Activated CD8-positive, alpha-beta T cell treated with anti-CD3 and anti-CD28 coated beads for 36 hours (primary cell): ENCODE data around the gene RPL5. TPM values are rescaled to one million over a fixed set of nuclear protein-coding genes. Genes with fewer than 3 reads are reported as not detected.

Experiments used
- ATAC-seq: fragments of 200-7000 bp; cut with Tn5 transposase; one replicate; pipeline ENCODE4 v1.10.0; 2021; ENCODE audit warnings: mild to moderate bottlenecking, moderate library complexity
- CTCF ChIA-PET: fragments of 350-600 bp; sonication (Branson Sonifier 250); formaldehyde crosslinking; loops from one replicate; lab custom pipeline; 2021; ENCODE audit warnings: antibody characterized with exemption; lab: Charles Lee
- POLR2A ChIA-PET: fragments of 350-600 bp; sonication (Branson Sonifier 250); formaldehyde crosslinking; loops from one replicate; lab custom pipeline; 2021; ENCODE audit warnings: antibody characterized with exemption; lab: Charles Lee
- DNase-seq: peaks from one replicate; pipeline ENCODE4 v3.0.0-alpha.2; 2020
- H3K27ac Mint-ChIP-seq: one replicate; pipeline ENCODE4 v1.8.0; 2021; ENCODE audit warnings: mild to moderate bottlenecking, mixed read lengths
- H3K27me3 Mint-ChIP-seq: one replicate; pipeline ENCODE4 v1.8.0; 2021; ENCODE audit warnings: mixed read lengths
- H3K36me3 Mint-ChIP-seq: one replicate; pipeline ENCODE4 v1.8.0; 2021; ENCODE audit warnings: low read depth, mixed read lengths
- H3K4me1 Mint-ChIP-seq: one replicate; pipeline ENCODE4 v1.8.0; 2021; ENCODE audit warnings: low read depth, mixed read lengths
- H3K4me3 Mint-ChIP-seq: one replicate; pipeline ENCODE4 v1.8.0; 2021; ENCODE audit warnings: mild to moderate bottlenecking, moderate library complexity, mixed read lengths
- H3K9me3 Mint-ChIP-seq: one replicate; pipeline ENCODE4 v1.8.0; 2021; ENCODE audit warnings: mixed read lengths
- CTCF ChIP-seq: fragments of 200-600 bp; IDR thresholded peaks from one replicate; pipeline ENCODE4 v1.8.0; 2022; ENCODE audit warnings: antibody characterized with exemption, mild to moderate bottlenecking
- intact Hi-C: fragments of 100-400 bp; cut with micrococcal nuclease; formaldehyde crosslinking; loops from one replicate; pipeline ENCODE4 v1.10.0; 2022
- total RNA-seq, 2 experiments: library from RNA; stranded (reverse); gene quantifications; one replicate each; pipeline ENCODE4 v1.2.3, GENCODE V29; 2021

Gene RPL5
- total RNA-seq, 2 experiments from 2014 or later, result 1,782 to 1,792 TPM

GRCh38 chr1:92879316-92879968 is 47.6 kb downstream of the RPL5 start:
- no peak for DNase-seq
- POLR2A ChIA-PET, result interaction anchor here (0.9 to 1.5 kb wide), 2 partner anchors 22 to 83 kb away, joined by 3 to 4 read pairs; no protein-coding TSS in a partner anchor
- H3K4me1 Mint-ChIP-seq, result peaks cover 37% of the 10 kb centered on the region
- H3K9me3 Mint-ChIP-seq, result no peaks in the 10 kb centered on the region
- H3K27ac Mint-ChIP-seq, result no peak overlapping the region
- CTCF ChIA-PET, result interaction anchor here (4.9 kb wide), 1 partner anchor 114 kb away, joined by 36 read pairs; no protein-coding TSS in a partner anchor
- TF ChIP-seq CTCF, result no peak
- peaks cover 5% of the 10 kb centered on the region for H3K36me3 Mint-ChIP-seq
- H3K4me3 Mint-ChIP-seq, result no peak overlapping the region
- intact Hi-C loops, result no loop called here
- ATAC-seq, result no peak
- H3K27me3 Mint-ChIP-seq, result no peaks in the 10 kb centered on the region

DNA sequence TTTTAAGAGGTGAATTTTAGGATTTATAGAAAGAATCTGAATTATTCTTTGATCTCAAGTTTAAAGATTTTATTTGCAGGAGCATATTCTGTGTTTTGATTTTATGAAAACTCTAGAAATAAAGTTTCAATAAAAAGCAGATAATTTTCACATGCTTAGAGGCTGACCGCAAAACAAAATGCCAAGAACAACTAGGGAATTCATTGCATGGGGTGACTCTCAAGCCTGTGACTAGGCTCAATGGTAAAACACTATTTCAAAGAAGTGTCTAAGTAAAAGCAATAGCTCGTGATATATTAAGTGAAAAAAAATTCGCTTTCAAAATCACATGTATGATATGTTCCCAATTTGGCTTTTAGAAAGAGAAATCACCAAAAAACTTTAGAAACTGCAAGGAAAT is 49.6 kb downstream of the RPL5 start:
- TF ChIP-seq CTCF, result no peak
- H3K4me1 Mint-ChIP-seq, result peaks cover 37% of the 10 kb centered on the region
- ATAC-seq (no peak), DNase-seq (no peak)
- ChIA-PET CTCF (interaction anchor here (1.6 to 3.3 kb wide), 3 partner anchors 8 to 113 kb away, joined by 3 to 15 read pairs (median 6); no protein-coding TSS in a partner anchor), POLR2A (interaction anchor here (1.0 kb wide), 1 partner anchor 78 kb away, joined by 3 read pairs; no protein-coding TSS in a partner anchor)
- H3K36me3 Mint-ChIP-seq, result no peaks in the 10 kb centered on the region
- intact Hi-C loops, result no loop called here
- H3K27ac Mint-ChIP-seq, result no peak overlapping the region
- H3K4me3 Mint-ChIP-seq, result no peak overlapping the region
- H3K9me3 Mint-ChIP-seq, result no peaks in the 10 kb centered on the region
- no peaks in the 10 kb centered on the region for H3K27me3 Mint-ChIP-seq

DNA sequence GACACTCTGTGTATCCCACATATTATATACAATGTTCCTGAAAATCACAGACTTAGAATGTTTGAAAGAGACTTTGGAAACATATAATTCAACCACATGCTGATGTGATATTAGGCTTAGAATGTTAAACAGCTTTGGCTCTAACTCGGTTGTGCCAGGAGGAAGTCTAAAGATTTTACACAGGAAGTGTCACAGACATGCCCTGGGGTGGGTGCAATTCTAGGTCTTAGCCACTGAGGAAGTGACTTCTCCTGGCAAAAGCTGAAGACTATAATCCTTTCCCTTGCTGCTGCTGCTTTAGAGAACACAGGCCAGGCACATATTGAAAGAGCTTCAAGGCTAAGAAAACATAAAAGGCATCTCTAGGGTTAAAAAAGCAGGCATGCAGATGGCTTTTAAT is 51.0 kb downstream of the RPL5 start:
- H3K36me3 Mint-ChIP-seq, result no peaks in the 10 kb centered on the region
- ChIA-PET POLR2A (interaction anchor here (1.4 kb wide), 1 partner anchor 79 kb away, joined by 4 read pairs; no protein-coding TSS in a partner anchor), CTCF (interaction anchor here (1.0 to 3.3 kb wide), 11 partner anchors 10 to 179 kb away, joined by 3 to 15 read pairs (median 4); no protein-coding TSS in a partner anchor)
- H3K27me3 Mint-ChIP-seq, result no peaks in the 10 kb centered on the region
- intact Hi-C loops, result no loop called here
- H3K4me1 Mint-ChIP-seq, result peaks cover 29% of the 10 kb centered on the region
- TF ChIP-seq CTCF, result no peak
- no peak overlapping the region for H3K4me3 Mint-ChIP-seq
- no peaks in the 10 kb centered on the region for H3K9me3 Mint-ChIP-seq
- ATAC-seq, result peak; percentile 83
- DNase-seq, result peak; percentile 46
- peak overlapping the region; percentile 82 for H3K27ac Mint-ChIP-seq

DNA sequence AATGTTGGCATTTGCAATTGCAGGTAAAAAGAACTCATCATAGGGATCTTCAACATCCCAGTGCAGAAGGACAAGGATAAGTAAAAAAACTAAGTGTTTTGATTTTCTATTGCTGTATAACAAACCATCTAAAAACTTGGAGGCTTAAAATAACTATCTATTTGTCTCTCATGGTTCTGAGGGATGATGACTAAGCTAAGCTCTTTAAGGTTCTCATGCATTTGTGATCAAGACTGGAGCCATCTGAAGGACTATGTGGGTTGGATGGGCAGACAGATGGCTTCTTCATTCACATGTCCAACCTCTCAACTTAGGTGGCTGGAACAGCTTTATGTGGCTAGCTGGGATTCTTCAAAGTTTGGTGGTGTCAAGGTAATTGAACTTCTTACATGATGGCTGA is 51.5 kb downstream of the RPL5 start:
- POLR2A ChIA-PET, result interaction anchor here (1.4 kb wide), 1 partner anchor 79 kb away, joined by 4 read pairs; no protein-coding TSS in a partner anchor
- H3K27ac Mint-ChIP-seq, result peak overlapping the region; percentile 82
- TF ChIP-seq CTCF, result no peak
- intact Hi-C loops, result no loop called here
- ATAC-seq, result peak; percentile 58
- CTCF ChIA-PET, result interaction anchor here (0.7 to 3.3 kb wide), 11 partner anchors 18 to 179 kb away, joined by 3 to 15 read pairs (median 4); no protein-coding TSS in a partner anchor
- H3K4me3 Mint-ChIP-seq, result no peak overlapping the region
- H3K9me3 Mint-ChIP-seq, result no peaks in the 10 kb centered on the region
- H3K4me1 Mint-ChIP-seq, result peaks cover 24% of the 10 kb centered on the region
- DNase-seq, result no peak
- H3K27me3 Mint-ChIP-seq, result no peaks in the 10 kb centered on the region
- no peaks in the 10 kb centered on the region for H3K36me3 Mint-ChIP-seq

DNA sequence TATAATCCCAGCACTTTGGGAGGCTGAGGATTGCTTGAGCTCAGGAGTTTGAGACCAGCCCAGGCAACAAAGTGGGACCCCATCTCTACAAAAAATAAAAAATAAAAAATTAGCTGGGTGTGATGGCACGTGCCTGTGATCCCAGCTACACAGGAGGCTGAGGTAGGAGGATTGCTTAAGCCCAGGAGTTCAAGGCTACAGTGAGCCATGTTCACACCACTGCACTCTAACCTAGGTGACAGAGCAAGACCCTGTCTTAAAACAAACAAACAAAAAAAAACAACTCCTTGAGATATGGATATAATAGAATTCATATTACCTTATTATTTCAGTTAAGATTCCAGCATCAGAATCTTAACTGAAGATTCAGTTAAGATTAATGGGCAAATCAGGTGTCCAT is 52.4 kb downstream of the RPL5 start:
- no peak overlapping the region for H3K4me3 Mint-ChIP-seq
- H3K36me3 Mint-ChIP-seq, result no peaks in the 10 kb centered on the region
- DNase-seq (no peak), ATAC-seq (no peak)
- intact Hi-C loops, result no loop called here
- peaks cover 24% of the 10 kb centered on the region for H3K4me1 Mint-ChIP-seq
- H3K9me3 Mint-ChIP-seq, result no peaks in the 10 kb centered on the region
- ChIA-PET CTCF (interaction anchor here (1.0 to 3.8 kb wide), 8 partner anchors 15 to 110 kb away, joined by 3 to 15 read pairs (median 4); no protein-coding TSS in a partner anchor), POLR2A (interaction anchor here (0.9 to 1.4 kb wide), 2 partner anchors 37 to 78 kb away, joined by 3 to 4 read pairs; no protein-coding TSS in a partner anchor)
- TF ChIP-seq CTCF, result no peak
- H3K27ac Mint-ChIP-seq, result no peak overlapping the region
- H3K27me3 Mint-ChIP-seq, result no peaks in the 10 kb centered on the region
